Parathyroid adenoma (tissue), 2 donors: Measurements from ENCODE around the gene NELFB.

Source experiments
- H2AFZ ChIP-seq: fragments of 300-600 bp; sonication (generic); one replicate; pipeline ENCODE4 v1.7.0; 2017; ENCODE audit warnings: antibody characterized with exemption, mild to moderate bottlenecking
- H3K27ac ChIP-seq: fragments of 300-600 bp; sonication (generic); one replicate; pipeline ENCODE4 v1.7.0; 2017
- H3K27me3 ChIP-seq: fragments of 300-600 bp; sonication (generic); one replicate; pipeline ENCODE4 v1.7.0; 2017; ENCODE audit warnings: low read length; ENCODE audit not compliant: control insufficient read depth, insufficient read depth
- H3K36me3 ChIP-seq: fragments of 300-600 bp; sonication (generic); one replicate; pipeline ENCODE4 v1.7.0; 2017; ENCODE audit warnings: low read length; ENCODE audit not compliant: control insufficient read depth, insufficient read depth
- H3K4me1 ChIP-seq: fragments of 300-600 bp; sonication (generic); one replicate; pipeline ENCODE4 v1.7.0; 2017; ENCODE audit warnings: control low read depth
- H3K4me2 ChIP-seq: fragments of 300-600 bp; sonication (generic); one replicate; pipeline ENCODE4 v1.7.0; 2017; ENCODE audit warnings: low read length
- H3K4me3 ChIP-seq: fragments of 300-600 bp; sonication (generic); one replicate; pipeline ENCODE4 v1.7.0; 2017; ENCODE audit warnings: low read depth, low read length
- H3K79me2 ChIP-seq: fragments of 300-600 bp; sonication (generic); one replicate; pipeline ENCODE4 v1.7.0; 2017; ENCODE audit warnings: control low read depth
- H3K9ac ChIP-seq: fragments of 300-600 bp; sonication (generic); one replicate; pipeline ENCODE4 v1.7.0; 2017; ENCODE audit warnings: mild to moderate bottlenecking
- H3K9me3 ChIP-seq: fragments of 300-600 bp; sonication (generic); one replicate; pipeline ENCODE4 v1.7.0; 2017; ENCODE audit warnings: low read length; ENCODE audit not compliant: control insufficient read depth
- TF ChIP-seq, protein P1 (sequence below): fragments of 300-600 bp; sonication (generic); IDR thresholded peaks from one replicate; pipeline ENCODE4 v1.7.0; 2017; ENCODE audit warnings: antibody characterized with exemption, mild to moderate bottlenecking
- donor health status: primary hyperparathyroidism.

Gene NELFB

DNA sequence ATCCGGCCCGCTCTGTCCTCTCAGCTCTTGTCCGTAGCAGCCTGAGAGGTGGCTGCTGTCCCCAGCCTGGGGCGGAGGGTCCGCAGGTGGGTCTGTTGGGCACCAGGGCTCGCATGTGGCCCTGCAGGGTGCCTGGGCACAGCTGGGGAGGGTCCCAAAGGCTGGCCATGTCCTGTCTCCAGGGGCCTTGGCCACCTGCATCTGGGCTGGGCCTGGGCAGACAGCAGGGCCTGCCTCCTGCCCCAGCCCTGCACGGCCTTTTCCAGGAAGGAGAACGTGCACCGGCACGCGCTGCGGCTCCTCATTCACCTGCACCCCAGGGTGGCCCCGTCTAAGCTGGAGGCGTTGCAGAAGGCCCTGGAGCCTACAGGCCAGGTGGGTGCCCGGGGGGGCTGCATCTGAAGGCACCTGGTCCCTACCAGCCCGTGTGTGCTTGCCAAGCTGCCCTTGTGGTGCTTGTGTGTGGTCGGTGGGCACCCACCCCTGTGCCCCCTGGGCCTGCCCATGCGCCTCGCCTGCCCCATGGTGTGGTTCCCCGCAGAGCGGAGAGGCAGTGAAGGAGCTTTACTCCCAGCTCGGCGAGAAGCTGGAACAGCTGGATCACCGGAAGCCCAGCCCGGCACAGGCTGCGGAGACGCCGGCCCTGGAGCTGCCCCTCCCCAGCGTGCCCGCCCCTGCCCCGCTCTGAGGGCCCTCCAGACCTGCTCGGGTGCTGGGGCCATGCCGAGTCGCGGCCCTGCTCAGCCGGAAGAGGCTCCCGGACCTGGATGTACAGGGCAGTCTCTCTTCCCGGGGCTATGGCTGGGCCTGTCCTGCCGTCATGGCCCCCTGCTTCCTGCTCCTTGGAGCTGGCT, 17.3 kb downstream of the NELFB start:
- no peak overlapping the region for H2AFZ ChIP-seq
- H3K4me1 ChIP-seq = peaks cover 4% of the 10 kb centered on the region

DNA sequence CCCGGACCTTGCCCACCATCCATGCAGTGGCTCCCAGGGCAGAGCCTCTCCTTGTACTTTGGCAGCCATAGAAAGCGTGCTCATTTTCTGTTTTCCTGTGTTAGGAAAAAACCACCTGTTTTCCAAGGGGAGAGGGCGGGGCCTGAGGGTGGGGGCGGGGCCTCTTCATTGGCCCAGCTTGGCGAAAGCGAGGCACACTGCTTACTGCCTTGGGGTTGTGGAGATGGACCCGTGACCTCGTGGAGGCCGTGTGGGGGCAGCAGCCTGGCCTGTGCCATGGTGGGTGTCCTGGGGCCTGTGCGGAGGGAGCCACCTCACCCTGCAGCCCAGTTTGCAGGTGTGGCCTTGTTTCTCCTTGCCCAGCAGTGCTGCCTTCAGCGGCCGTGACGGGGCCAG, 18.0 kb downstream of the NELFB start:
- no peak overlapping the region for H3K4me3 ChIP-seq
- H3K9ac ChIP-seq = no peak overlapping the region
- TF ChIP-seq, protein P1, sequence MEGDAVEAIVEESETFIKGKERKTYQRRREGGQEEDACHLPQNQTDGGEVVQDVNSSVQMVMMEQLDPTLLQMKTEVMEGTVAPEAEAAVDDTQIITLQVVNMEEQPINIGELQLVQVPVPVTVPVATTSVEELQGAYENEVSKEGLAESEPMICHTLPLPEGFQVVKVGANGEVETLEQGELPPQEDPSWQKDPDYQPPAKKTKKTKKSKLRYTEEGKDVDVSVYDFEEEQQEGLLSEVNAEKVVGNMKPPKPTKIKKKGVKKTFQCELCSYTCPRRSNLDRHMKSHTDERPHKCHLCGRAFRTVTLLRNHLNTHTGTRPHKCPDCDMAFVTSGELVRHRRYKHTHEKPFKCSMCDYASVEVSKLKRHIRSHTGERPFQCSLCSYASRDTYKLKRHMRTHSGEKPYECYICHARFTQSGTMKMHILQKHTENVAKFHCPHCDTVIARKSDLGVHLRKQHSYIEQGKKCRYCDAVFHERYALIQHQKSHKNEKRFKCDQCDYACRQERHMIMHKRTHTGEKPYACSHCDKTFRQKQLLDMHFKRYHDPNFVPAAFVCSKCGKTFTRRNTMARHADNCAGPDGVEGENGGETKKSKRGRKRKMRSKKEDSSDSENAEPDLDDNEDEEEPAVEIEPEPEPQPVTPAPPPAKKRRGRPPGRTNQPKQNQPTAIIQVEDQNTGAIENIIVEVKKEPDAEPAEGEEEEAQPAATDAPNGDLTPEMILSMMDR = no peak
- no peaks in the 10 kb centered on the region for H3K27me3 ChIP-seq
- H3K9me3 ChIP-seq = no peaks in the 10 kb centered on the region
- H3K4me1 ChIP-seq = peaks cover 4% of the 10 kb centered on the region
- no peaks in the 10 kb centered on the region for H3K36me3 ChIP-seq
- no peak overlapping the region for H2AFZ ChIP-seq
- no peak overlapping the region for H3K4me2 ChIP-seq
- no peaks in the 10 kb centered on the region for H3K79me2 ChIP-seq
- no peak overlapping the region for H3K27ac ChIP-seq

More for the DNA sequence above, 17.3 kb downstream of the NELFB start:
- Histone ChIP-seq H3K4me2 (no peak overlapping the region), H3K79me2 (no peaks in the 10 kb centered on the region), H3K4me3 (no peak overlapping the region), H3K27me3 (no peaks in the 10 kb centered on the region), H3K9ac (no peak overlapping the region), H3K36me3 (no peaks in the 10 kb centered on the region), H3K9me3 (no peaks in the 10 kb centered on the region), H3K27ac (no peak overlapping the region)
- TF ChIP-seq, protein P1 = no peak

DNA sequence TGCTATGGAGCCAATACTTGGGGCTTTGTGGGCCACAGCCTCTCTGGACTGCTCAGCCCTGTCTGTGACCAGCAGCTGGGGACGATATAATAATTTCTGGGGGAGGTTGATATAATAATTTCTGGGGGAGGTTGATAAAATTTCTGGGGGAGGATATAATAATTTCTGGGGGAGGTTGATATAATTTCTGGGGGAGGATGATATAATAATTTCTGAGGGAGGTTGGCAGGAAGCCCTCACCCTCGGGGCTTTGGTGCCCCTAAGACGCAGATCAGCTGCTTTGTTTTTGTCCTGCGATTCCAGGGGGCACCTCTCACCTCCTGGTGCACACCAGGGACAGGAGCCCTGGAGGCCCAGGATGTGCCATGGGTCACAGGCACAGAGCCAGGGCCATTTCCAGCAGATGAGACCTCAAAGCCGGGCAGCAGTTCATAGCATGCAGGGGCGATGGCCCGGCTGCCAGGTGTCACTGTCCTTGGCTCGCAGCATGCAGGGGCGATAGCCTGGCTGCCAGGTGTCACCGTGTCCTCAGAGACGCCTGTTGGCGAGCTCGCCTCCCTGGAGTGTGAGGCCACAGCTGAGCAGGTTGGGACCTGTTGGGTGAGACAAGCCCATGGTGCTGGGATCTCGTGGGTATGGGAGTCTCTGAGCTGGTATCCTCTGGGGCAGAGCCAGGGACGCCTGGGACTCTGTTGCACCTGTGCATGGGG, 18.6 kb downstream of the NELFB start:
- Histone ChIP-seq H3K27me3 (no peaks in the 10 kb centered on the region), H3K27ac (no peak overlapping the region)

DNA sequence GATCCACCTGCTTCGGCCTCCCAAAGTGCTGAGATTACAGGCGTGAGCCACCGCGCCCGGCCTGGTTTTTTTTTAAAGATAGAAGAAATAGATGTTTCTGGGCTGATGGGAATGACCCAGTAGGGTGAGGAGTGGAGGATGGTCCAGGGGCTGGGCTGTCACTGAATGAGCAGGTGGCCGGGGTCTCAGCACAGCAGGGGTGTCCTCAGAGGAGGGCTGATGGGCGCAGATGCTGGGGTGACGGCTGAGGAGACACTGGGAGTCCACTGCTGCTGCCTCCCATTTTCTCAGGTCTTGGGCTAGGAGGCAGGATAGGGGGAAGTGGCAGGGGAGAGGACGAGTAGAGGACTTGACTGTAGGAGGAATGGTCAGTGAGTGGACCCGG, 20.1 kb downstream of the NELFB start:
- H3K9me3 ChIP-seq = no peaks in the 10 kb centered on the region
- H3K4me2 ChIP-seq = no peak overlapping the region
- no peak overlapping the region for H3K27ac ChIP-seq
- H3K9ac ChIP-seq = no peak overlapping the region
- no peaks in the 10 kb centered on the region for H3K36me3 ChIP-seq
- H3K79me2 ChIP-seq = no peaks in the 10 kb centered on the region
- TF ChIP-seq, protein P1 = no peak
- no peak overlapping the region for H3K4me3 ChIP-seq
- no peaks in the 10 kb centered on the region for H3K4me1 ChIP-seq
- H3K27me3 ChIP-seq = no peaks in the 10 kb centered on the region
- H2AFZ ChIP-seq = no peak overlapping the region

More for the DNA sequence above, 18.6 kb downstream of the NELFB start:
- Histone ChIP-seq H3K36me3 (no peaks in the 10 kb centered on the region), H3K4me1 (peaks cover 1% of the 10 kb centered on the region), H2AFZ (no peak overlapping the region), H3K9ac (no peak overlapping the region), H3K79me2 (no peaks in the 10 kb centered on the region), H3K4me2 (no peak overlapping the region), H3K9me3 (no peaks in the 10 kb centered on the region), H3K4me3 (no peak overlapping the region)
- TF ChIP-seq, protein P1 = no peak
